GM19193 (cell line): ENCODE results near the gene ADAM11.

Experiments
- POLR2A ChIP-seq: IDR thresholded peaks from 4 replicates; pipeline ENCODE4 v1.6.1; 2011; ENCODE audit not compliant: insufficient read depth, insufficient read length; ENCODE audit errors: extremely low read depth

ADAM11 gene

DNA sequence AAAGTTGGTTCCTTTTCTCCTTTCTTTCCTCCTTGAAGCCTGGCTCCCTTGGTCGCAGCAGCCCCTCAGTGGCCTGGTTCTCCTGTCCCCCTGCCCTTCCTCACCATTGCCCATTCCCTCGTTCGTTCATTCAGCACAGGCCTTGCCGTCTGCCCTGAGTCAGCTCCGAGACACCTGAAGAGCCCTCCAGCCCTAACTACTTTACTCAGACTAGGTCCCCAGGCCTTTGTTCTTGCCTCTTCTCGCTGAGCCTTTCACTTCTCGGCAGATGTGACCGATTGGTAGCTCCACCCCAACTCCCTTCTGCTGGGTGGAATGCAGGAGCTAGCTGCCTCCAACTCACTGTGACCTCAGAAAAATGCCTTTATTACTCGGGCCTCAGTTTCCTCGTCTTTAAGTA lies 7.0 kb upstream of the ADAM11 start:
- no peak for TF ChIP-seq POLR2A

DNA sequence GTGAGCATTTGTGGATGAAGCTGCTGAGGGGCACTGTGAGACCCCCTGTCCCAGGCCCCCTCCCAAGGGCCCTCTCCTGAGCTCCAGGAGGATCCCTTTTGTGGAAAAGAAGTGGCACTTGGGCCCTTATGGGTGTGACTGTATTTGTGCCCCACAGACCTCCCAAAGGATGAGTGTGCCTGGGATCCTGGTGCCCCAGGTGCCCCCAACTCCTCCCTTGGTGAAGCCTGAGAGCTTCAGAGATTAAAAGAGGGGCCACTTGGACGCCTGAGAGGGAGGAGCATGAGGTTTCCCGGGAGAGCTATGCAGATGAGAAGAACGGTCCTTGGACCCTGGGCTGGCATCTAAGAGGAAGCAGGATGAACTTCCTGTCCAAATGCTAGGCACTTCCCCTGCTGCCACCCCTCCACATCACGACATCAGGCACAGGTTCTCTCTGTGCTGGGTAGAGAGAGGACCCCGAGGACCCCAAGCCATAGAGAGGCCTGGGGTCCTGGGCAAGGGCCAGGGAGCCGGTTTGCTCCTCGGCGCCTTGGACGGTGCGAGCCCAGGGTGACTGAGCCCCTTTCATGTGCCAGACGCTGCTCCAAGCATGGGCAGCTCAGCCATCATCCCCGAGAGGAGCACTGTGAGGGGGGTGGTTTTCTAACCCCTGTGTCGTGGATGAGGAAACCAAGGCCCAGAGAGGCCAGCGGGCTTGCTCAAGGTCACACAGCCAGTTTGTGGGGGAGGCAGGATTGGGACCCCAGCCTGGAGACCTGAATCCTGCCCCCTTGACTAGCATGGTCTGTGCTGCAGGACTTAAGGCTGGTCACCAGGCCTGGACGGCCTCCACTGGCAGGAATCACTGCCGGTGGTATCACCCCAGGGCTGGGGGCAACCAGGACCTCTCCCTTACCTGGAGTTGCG lies 5.6 kb upstream of the ADAM11 start:
- TF ChIP-seq POLR2A = no peak

DNA sequence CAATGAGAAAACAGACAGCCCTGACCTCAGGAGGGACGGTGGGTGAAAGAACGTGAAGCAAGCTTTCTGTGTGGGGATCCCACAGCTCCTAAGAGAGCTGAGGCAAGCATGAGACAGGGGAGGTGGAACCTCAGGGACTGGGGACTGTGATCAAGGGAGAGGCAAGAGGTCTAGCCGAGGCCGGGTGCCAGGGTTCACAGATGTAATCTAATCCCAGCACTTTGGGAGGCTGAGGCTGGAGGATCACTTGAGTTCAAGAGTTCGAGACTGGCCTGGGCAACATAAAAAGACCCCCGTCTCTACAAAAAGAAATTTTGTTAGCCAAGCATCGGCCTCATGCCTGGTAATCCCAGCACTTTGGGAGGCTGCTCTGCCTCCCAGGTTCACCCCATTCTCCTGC lies 4.5 kb upstream of the ADAM11 start:
- TF ChIP-seq POLR2A = no peak

DNA sequence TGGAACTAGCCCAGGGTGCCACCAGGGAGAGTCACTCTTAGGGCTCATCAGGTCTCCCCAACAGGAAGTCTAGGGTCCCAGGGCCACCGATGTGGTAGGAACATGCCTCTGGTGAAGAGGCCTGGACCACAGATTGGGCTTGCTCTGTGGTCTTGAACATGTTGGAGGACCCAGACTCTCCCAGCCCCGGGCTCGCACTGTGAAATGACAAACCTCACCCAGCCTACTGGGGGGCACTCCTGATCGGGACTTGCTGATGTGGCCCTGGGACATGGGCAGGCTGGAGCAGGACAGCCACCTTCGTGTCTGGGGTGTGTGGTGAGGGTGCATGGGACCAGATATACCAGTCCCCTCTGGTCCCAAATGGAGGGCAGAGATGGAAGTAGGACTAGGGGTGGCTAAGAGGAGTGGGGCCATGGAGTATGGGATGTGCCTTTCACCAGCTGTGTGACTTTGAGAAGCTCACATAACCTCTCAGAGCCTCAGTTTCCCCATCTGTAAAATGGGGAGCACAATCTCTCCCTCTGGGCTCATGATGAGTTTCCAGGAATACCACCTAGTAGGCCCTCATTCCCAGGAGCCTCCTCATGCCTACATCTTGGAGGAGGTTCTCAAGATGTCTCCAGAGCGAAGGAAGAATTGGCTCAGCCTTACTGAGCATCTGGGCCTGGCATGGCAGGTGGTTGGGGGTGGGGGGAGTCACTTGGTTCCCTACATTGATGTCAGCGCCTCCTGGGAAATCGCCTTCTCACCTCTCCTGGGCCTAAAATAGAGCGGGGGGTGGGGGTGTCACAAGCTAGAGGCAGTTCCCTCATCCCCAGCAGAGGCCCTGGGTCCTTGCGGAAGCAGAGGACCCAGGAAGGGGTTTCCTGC lies 1.5 kb upstream of the ADAM11 start:
- no peak for TF ChIP-seq POLR2A

DNA sequence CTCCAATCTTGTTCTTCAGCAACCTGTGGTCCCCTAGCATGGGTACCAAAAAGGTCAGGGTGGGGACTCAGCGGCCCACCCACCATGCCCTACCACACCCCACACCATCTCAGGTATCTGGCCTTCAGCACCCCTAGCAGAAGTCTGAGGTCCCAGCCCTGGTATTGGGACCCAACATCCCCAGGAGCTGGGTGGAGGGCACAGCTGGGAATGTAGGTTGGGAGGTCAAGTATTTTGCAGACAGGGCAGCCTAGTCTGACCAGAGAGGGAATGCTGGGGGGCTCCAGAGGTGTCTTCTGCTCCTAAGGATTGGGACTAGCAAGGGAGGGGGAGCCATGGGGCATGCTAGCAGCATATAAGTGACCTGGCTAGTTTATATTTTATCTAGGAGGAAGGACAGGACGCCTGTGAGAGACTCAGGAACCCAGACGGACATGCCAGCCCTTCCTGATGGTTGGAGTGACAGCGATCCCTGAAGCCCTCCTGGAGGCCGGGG lies 822 bp upstream of the ADAM11 start:
- TF ChIP-seq POLR2A = no peak

DNA sequence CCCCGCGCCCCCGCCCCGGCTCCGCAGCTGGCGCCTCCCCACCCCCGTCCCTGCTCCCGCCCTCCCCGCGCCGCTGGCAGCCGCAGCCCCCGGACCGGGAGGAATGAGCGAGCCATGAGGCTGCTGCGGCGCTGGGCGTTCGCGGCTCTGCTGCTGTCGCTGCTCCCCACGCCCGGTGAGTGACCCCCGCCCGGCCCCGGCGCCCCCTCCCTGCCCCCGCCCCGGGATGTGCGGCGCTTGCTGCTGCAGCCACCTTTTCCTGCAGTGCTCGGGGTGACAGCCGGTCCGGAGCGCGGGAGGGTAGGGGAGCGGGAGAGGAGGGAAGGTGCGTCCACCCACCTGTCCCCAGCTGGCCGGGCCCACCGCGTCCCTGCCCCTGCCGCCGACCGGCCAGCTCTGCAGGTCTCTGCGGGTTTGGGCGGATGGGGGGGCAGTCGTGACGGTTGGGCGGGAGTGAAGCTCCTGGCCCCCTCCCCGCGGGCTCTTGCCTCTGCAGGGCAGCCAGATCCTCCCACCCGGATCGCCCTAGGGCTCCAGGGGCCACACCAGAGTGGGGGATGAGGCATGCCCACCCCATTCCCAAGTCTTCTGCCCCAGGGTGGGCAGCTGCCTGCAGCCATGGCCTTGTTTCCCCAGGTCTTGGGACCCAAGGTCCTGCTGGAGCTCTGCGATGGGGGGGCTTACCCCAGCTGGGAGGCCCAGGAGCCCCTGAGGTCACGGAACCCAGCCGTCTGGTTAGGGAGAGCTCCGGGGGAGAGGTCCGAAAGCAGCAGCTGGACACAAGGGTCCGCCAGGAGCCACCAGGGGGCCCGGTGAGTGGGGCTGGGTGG lies 513 bp downstream of the ADAM11 start:
- TF ChIP-seq POLR2A = no peak

DNA sequence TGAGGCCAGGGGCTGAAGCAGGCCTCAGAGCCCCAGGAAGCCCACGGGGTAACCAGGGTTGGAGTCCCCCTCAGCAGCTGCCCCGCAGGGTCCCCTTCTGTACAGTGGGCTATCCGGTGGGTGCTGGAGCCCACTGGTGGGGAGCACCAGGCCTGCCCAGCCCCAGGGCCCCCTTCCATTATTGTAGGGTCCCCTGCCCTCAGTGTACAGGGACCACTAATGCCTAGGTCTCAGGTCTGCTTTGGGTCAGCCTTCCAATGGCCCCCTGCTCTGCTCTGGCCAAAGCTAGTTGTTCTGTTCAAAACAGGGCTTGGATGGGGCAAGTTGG lies 1.1 kb downstream of the ADAM11 start:
- no peak for TF ChIP-seq POLR2A

DNA sequence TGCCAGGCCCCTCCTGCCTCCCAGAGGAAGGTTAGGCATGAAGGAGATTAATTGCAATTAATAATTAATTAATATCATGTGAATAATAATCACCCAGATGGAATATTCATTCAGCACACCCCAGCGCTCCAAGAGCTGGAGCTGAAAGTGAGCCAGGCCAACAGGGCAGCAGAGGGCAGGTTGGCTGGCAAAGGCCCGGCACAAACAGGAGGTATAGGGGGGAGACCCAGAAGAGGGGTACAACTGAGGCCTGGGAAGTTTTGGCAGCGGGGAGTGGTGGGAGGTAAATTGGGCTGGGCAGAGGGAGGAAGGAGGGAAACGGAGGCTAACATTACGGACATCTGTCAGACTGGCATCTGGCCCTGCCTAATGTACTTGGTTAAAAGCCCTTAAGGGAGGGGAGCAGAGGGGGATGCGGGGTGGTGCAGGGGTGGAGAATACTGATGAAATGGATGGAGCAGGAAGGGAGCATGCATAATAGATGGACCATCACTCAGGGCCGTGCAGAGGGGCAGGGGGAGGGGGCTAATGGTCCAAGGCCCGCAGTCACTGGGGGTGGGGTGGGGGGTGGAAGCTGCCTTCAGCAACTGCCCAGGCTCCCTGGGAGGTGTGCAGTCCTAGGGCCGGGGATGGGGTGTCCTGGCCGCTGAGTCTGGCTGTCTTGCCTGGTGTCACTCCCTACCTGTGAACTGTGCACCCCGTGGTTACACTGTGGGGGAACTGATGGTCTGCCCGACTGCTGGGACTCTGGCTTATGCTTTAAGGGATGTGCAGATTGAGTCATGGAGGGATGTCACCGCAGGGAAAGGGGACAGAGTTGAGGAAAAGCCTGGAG lies 1.9 kb downstream of the ADAM11 start:
- no peak for TF ChIP-seq POLR2A

DNA sequence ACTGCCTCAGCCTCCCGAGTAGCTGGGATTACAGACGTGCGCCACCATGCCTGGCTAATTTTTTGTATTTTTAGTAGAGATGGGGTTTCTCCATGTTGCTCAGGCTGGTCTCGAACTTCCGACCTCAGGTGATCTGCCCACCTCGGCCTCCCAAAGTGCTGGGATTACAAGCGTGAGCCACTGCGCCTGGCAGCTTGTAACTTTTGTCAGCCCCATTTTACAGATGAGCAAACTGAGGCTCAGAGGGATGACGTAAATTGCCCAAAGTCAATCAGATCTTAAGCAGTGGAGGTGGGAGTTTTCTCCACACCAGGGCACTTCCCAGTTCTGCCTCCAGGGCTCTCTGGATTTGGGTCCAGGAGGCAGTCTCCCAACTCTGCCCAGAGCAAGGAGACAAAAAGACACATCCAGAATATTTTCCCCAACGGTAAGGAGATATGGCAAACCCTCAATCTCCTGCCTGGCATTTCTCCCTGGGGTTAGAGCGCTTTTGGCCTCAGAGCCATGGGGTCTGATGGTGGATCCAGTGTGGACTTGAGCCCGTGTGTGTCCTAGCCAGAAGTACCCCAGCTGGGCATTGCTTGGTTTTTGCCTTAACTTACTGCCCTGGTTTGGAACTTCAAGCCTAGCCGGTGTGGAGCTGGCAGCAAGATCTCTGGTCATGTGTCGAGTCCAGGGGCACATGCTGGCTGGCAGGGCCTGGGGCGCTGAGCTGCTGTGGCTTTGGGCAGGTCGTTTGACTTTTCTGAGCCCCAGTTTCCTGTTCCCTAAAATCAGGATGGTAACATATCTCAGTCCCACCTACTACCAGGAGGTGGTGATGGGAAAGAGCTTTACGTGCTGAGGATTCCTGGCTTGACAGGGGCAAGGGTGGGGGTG lies 3.4 kb downstream of the ADAM11 start:
- TF ChIP-seq POLR2A = no peak

DNA sequence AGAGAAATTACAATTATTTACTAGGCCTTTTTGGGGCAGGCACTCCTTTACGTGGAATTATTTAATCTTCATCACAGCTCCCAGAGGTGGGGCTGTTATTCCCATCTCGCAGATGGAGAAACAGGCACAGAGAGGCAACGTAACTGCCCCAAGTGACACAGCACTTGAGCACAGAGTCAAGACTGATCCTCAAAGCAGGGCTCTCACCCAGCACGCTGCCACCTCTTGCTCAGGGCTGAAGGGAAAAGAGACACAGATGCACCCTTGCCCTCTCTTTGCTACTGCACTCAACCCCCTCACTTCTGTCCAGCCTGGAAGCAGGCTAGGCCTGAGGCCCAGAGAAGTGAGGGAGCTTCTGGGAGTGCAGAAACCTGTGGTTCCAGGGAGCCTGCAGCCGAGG lies 4.4 kb downstream of the ADAM11 start:
- TF ChIP-seq POLR2A = no peak

DNA sequence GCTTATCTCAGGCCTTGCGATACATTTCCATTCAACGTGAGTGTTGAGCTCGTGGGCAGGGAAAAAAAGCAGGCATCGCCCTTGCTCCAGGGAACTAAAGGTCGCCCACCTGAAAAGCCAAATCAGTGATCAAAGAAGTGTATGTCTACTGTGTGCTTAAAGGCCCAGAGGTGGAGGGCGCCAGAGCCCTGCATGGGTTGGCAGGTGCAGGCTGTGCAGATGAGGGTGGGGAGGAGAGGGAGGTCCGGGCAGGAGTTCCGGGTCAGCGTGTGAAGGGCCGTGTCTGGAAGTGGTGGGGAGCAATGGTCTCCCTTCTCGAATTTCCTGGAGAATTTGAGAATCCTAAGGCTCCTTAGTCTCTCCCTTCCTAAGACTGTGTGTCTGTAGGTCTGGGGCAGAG lies 7.2 kb downstream of the ADAM11 start:
- TF ChIP-seq POLR2A = no peak

DNA sequence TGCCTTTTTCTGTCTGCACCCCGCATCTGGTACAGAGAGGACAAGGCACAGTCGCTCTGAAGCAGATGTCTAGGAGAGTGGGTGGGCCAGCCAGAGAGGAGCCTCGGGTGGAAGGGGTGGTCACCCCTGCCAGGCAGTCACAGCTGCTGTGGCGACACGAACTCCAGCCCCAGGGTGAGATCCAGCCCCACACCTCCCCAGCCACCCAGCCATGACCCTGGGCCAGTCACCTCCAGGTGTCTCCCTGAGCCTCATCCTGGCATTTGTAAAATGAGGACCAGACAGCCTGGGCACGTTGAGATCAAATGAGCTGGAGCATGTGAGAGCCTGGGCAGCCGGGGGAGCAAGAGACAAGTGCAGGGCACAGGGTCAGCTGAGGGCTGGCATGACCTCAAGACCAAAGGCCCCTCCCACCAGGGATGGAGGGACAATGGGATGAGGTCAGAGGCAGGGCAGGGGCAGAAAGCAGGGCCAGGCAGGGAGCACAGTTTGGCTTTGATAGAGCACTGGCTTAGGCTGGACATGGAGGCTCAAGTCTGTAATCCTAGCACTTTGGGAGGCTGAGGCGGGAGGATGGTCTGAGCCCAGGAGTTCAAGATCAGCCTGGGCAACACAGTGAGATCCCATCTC lies 7.7 kb downstream of the ADAM11 start:
- no peak for TF ChIP-seq POLR2A

DNA sequence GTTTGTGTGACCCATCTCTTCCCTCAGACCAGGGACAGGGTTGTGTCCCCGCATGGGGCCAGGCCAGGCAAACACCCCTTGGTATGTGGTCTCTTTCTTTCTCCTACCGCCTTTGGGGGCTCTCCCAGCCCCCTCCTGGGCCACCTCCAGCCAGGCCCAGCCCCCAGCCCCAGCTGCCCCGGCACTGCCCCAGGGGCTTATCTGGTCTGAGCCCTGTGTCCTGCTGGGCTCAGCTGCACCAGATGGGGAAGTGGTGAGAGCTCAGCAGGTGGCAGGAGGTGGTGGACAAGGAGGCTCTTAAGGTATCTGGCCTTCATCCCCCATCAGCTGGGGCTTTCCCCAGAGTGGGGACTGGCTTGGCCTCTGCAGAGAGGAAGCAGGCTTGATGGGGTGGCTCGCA lies 8.7 kb downstream of the ADAM11 start:
- TF ChIP-seq POLR2A = no peak
